Gastroesophageal sphincter (tissue), 3 donors: ENCODE data around the gene RPS6KC1.

ENCODE experiments used
- CTCF ChIP-seq, 4 experiments: fragments of 200-600 bp in 2 of 4; fragments of 450-650 bp in 2 of 4; sonication (generic) in 1 of 4; IDR thresholded peaks; one replicate each; pipeline ENCODE4 v1.5.1; 2017 to 2019; ENCODE audit warnings: antibody characterized with exemption in 4 of 4, mild to moderate bottlenecking in 2 of 4, moderate library complexity in 2 of 4
- EP300 ChIP-seq: sonication (generic); formaldehyde crosslinking; IDR thresholded peaks from one replicate; pipeline ENCODE4 v1.6.1; 2017; ENCODE audit warnings: antibody characterized with exemption, mild to moderate bottlenecking
- POLR2A ChIP-seq, 2 donors: fragments of 450-650 bp; IDR thresholded peaks; one replicate each; pipeline ENCODE4 v1.6.1; 2017; ENCODE audit warnings: antibody characterized with exemption in 2 of 2, mild to moderate bottlenecking in 2 of 2, moderate library complexity in 1 of 2
- POLR2AphosphoS5 ChIP-seq: sonication (generic); formaldehyde crosslinking; IDR thresholded peaks from one replicate; pipeline ENCODE4 v1.6.1; 2017; ENCODE audit warnings: antibody characterized with exemption

- TF ChIP-seq POLR2A (IDR thresholded peaks at IDR 0.05) (no peak), POLR2AphosphoS5 (no peak), CTCF (IDR thresholded peaks at IDR 0.05) (no peak), EP300 (no peak)
Observed at GRCh38 chr1:213303286-213303685, 252.2 kb downstream of the RPS6KC1 start.
